Jurkat, Clone E6-1 (cell line): ENCODE data around the gene CARMIL3.
"Not testable (repeated sequence)": the region's sequence is repeated elsewhere in the genome, so short reads cannot be mapped to it uniquely, and the experiment has no call there.

Experiments used
- DNase-seq: peaks from one replicate; pipeline ENCODE4 v3.0.0-alpha.2; 2011; ENCODE audit warnings: low read depth, low spot score
- H3K4me3 ChIP-seq: 2 replicates; pipeline ENCODE4 v1.5.1; 2011; ENCODE audit warnings: mild to moderate bottlenecking, low read length, control low read depth, moderate library complexity

CARMIL3 gene

GRCh38 chr14:24037658-24038037, 14.2 kb upstream of the CARMIL3 start:
- no peak for DNase-seq
- H3K4me3 ChIP-seq, result no peak overlapping the region

GRCh38 chr14:24038686-24039085, 13.1 kb upstream of the CARMIL3 start:
- no peak for DNase-seq
- H3K4me3 ChIP-seq, result no peak overlapping the region

GRCh38 chr14:24040692-24041091, 11.1 kb upstream of the CARMIL3 start:
- no peak overlapping the region for H3K4me3 ChIP-seq
- DNase-seq, result no peak

GRCh38 chr14:24042746-24043145, 9.1 kb upstream of the CARMIL3 start:
- DNase-seq, result no peak
- no peak overlapping the region for H3K4me3 ChIP-seq

- not testable (repeated sequence) for H3K4me3 ChIP-seq, DNase-seq
Observed at GRCh38 chr14:24049002-24049401, 2.8 kb upstream of the CARMIL3 start.

- not testable (repeated sequence) for H3K4me3 ChIP-seq, DNase-seq
Observed at GRCh38 chr14:24050753-24051152, 1.1 kb upstream of the CARMIL3 start.

GRCh38 chr14:24051176-24051788, 527 bp upstream of the CARMIL3 start:
- no peak for DNase-seq
- peak overlapping the region; percentile 66 for H3K4me3 ChIP-seq

GRCh38 chr14:24052656-24053547, 1.1 kb downstream of the CARMIL3 start:
- peak overlapping the region; percentile 66 for H3K4me3 ChIP-seq
- no peak for DNase-seq

- no peak overlapping the region for H3K4me3 ChIP-seq
- no peak for DNase-seq
Observed at GRCh38 chr14:24053548-24054323, 1.9 kb downstream of the CARMIL3 start.

GRCh38 chr14:24054324-24054641, 2.5 kb downstream of the CARMIL3 start:
- no peak for DNase-seq

GRCh38 chr14:24054646-24055045, 2.8 kb downstream of the CARMIL3 start:
- H3K4me3 ChIP-seq, result no peak overlapping the region
- DNase-seq, result no peak

More at GRCh38 chr14:24054324-24054641, 2.5 kb downstream of the CARMIL3 start:
- no peak overlapping the region for H3K4me3 ChIP-seq

- no peak overlapping the region for H3K4me3 ChIP-seq
- no peak for DNase-seq
Observed at GRCh38 chr14:24055971-24056799, 4.4 kb downstream of the CARMIL3 start.

GRCh38 chr14:24056800-24057184, 5.0 kb downstream of the CARMIL3 start:
- no peak overlapping the region for H3K4me3 ChIP-seq
- DNase-seq, result no peak

GRCh38 chr14:24057271-24057670, 5.5 kb downstream of the CARMIL3 start:
- no peak overlapping the region for H3K4me3 ChIP-seq
- DNase-seq, result no peak

GRCh38 chr14:24057867-24058259, 6.1 kb downstream of the CARMIL3 start:
- no peak for DNase-seq
- no peak overlapping the region for H3K4me3 ChIP-seq

- H3K4me3 ChIP-seq, result no peak overlapping the region
- no peak for DNase-seq
Observed at GRCh38 chr14:24058260-24058950, 6.6 kb downstream of the CARMIL3 start.

GRCh38 chr14:24058951-24059475, 7.2 kb downstream of the CARMIL3 start:
- DNase-seq, result no peak
- no peak overlapping the region for H3K4me3 ChIP-seq

- H3K4me3 ChIP-seq, result no peak overlapping the region
- DNase-seq, result no peak
Observed at GRCh38 chr14:24059841-24060388, 8.1 kb downstream of the CARMIL3 start.
